Mucosa of descending colon (tissue), 3 donors: ENCODE data around the gene RUNDC3A. TPM values are rescaled to one million over a fixed set of nuclear protein-coding genes. Genes with fewer than 3 reads are reported as not detected.

ENCODE experiments used
- ATAC-seq: fragments of 200-7000 bp; cut with Tn5 transposase; one replicate; pipeline ENCODE4 v1.9.1; 2020; ENCODE audit warnings: mild to moderate bottlenecking, moderate library complexity
- DNase-seq, 3 donors: peaks; one replicate each; pipeline ENCODE4 v3.0.0-alpha.2; 2020
- H3K36me3 ChIP-seq: fragments of 200-600 bp; one replicate; pipeline ENCODE4 v1.8.0; 2021; ENCODE audit warnings: low read depth, mild to moderate bottlenecking
- H3K4me1 ChIP-seq: fragments of 200-600 bp; one replicate; pipeline ENCODE4 v1.8.0; 2021; ENCODE audit warnings: low read depth, mild to moderate bottlenecking
- H3K4me3 ChIP-seq: fragments of 200-600 bp; one replicate; pipeline ENCODE4 v1.8.0; 2021; ENCODE audit warnings: mild to moderate bottlenecking
- H3K9me3 ChIP-seq: fragments of 200-600 bp; one replicate; pipeline ENCODE4 v1.8.0; 2021; ENCODE audit warnings: mild to moderate bottlenecking
- intact Hi-C, 2 donors: fragments of 100-400 bp; cut with DNase I in 1 of 2; cut with micrococcal nuclease in 1 of 2; formaldehyde crosslinking; loops; one replicate each; pipeline versions ENCODE4 v1.11.0 to v1.11.1; 2022; cut with DNase I, micrococcal nuclease
- total RNA-seq, 3 donors: library from RNA; stranded (reverse); fragmentation: NEBNext Ultra II Directional in 2 of 3; extraction: Animal tissue kit (Norgen Biotek cat#: 25700) in 2 of 3; gene quantifications; one replicate each; pipeline versions ENCODE4 v1.2.1 to v1.2.4, GENCODE V29; 2021 to 2023
- TF ChIP-seq, protein P1 (sequence below): fragments of 200-600 bp; IDR thresholded peaks from one replicate; pipeline ENCODE4 v1.8.0; 2022; ENCODE audit warnings: antibody characterized with exemption, mild to moderate bottlenecking
- donor health status: DM: no; HTN: no; CAD: no; lungs with moderate emphysema.
- donor health status: DM: no; HTN: no; CAD: no.
- donor health status: DM: no; HTN: yes; CAD: no.

The RUNDC3A gene
- total RNA-seq, 3 donors from 2014 or later: 0.34 to 3.7 (median 1.4) TPM

DNA sequence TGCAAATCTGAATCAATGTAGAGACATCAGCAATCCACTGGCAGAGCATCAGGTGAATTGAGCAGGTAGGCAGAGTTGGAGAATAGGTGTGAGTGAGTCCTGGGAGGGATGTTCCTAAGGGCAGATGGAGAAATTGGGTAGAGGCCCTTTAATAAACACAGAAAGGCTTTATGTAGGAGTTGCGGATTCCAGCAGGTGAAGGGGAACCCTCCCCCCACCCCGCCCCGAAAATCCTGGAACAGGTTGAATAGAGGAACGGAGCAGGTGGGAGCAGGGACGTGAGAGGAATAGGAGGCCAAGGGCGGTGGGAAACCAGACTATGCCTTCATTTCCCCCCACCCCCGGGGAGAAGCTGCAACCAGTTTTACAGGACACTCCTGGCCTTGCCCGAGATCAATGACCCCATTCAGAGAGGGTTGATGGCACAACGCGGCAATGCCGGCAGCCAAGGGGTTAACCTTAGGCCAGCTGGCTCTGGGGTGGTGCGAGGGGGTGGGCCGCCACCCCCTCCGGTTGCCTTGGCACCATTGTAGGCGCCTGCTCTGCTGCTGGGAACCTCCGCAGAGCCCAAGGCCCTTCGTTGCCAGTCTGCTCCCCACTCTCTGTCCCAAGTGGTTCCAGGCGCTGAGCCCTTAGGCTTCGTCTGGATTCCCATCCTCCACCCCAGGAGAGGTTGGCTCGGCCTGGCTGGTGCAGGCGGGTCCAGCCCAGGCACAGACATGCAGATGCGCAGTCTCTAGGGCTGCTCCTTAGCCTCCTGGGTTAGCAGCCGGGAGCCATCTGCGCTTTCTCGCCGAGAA, 814 bp upstream of the RUNDC3A start:
- TF ChIP-seq, protein P1, sequence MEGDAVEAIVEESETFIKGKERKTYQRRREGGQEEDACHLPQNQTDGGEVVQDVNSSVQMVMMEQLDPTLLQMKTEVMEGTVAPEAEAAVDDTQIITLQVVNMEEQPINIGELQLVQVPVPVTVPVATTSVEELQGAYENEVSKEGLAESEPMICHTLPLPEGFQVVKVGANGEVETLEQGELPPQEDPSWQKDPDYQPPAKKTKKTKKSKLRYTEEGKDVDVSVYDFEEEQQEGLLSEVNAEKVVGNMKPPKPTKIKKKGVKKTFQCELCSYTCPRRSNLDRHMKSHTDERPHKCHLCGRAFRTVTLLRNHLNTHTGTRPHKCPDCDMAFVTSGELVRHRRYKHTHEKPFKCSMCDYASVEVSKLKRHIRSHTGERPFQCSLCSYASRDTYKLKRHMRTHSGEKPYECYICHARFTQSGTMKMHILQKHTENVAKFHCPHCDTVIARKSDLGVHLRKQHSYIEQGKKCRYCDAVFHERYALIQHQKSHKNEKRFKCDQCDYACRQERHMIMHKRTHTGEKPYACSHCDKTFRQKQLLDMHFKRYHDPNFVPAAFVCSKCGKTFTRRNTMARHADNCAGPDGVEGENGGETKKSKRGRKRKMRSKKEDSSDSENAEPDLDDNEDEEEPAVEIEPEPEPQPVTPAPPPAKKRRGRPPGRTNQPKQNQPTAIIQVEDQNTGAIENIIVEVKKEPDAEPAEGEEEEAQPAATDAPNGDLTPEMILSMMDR: no peak
- no peak overlapping the region for H3K4me3 ChIP-seq
- H3K9me3 ChIP-seq: no peaks in the 10 kb centered on the region
- peaks cover 11% of the 10 kb centered on the region for H3K4me1 ChIP-seq
- intact Hi-C loops: no loop called here
- no peaks in the 10 kb centered on the region for H3K36me3 ChIP-seq
- DNase-seq (peak in 1 of 3 donors; percentile 48), ATAC-seq (peak; percentile 59)

GRCh38 chr17:44308865-44309264, 464 bp downstream of the RUNDC3A start:
- H3K36me3 ChIP-seq: no peaks in the 10 kb centered on the region
- peak; percentile 17 for ATAC-seq
- TF ChIP-seq, protein P1: no peak
- no peak overlapping the region for H3K4me3 ChIP-seq
- intact Hi-C loops: no loop called here
- DNase-seq: no peak
- no peaks in the 10 kb centered on the region for H3K9me3 ChIP-seq
- peaks cover 11% of the 10 kb centered on the region for H3K4me1 ChIP-seq

DNA sequence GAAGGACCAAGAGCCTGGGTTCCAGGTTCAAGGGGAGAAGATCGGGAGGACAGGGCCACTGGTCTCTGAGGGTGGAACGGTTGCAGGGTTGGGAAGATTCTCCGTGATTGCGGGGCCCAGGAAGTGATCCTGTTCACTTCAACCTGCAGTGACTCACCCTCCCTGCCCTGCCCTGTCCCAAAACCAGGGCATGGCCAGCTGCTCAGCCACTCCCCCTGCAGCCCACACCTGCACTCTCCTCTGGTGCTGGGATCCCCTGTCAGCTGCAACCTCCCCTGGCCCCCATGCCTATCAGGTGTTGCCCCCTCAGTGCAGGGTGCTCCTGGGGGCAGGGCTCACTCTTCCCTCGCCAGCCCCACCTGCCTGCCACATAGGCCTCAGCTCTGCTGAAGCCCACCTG, 1.1 kb downstream of the RUNDC3A start:
- intact Hi-C loops: no loop called here
- H3K4me1 ChIP-seq: peaks cover 11% of the 10 kb centered on the region
- no peaks in the 10 kb centered on the region for H3K36me3 ChIP-seq
- no peak overlapping the region for H3K4me3 ChIP-seq
- ATAC-seq (peak; percentile 46), DNase-seq (no peak)
- TF ChIP-seq, protein P1: no peak
- no peaks in the 10 kb centered on the region for H3K9me3 ChIP-seq

GRCh38 chr17:44310188-44310587, 1.8 kb downstream of the RUNDC3A start:
- intact Hi-C loops: no loop called here
- no peaks in the 10 kb centered on the region for H3K36me3 ChIP-seq
- DNase-seq: no peak
- H3K4me1 ChIP-seq: peaks cover 11% of the 10 kb centered on the region
- no peaks in the 10 kb centered on the region for H3K9me3 ChIP-seq
- no peak for ATAC-seq
- no peak overlapping the region for H3K4me3 ChIP-seq
- TF ChIP-seq, protein P1: no peak

DNA sequence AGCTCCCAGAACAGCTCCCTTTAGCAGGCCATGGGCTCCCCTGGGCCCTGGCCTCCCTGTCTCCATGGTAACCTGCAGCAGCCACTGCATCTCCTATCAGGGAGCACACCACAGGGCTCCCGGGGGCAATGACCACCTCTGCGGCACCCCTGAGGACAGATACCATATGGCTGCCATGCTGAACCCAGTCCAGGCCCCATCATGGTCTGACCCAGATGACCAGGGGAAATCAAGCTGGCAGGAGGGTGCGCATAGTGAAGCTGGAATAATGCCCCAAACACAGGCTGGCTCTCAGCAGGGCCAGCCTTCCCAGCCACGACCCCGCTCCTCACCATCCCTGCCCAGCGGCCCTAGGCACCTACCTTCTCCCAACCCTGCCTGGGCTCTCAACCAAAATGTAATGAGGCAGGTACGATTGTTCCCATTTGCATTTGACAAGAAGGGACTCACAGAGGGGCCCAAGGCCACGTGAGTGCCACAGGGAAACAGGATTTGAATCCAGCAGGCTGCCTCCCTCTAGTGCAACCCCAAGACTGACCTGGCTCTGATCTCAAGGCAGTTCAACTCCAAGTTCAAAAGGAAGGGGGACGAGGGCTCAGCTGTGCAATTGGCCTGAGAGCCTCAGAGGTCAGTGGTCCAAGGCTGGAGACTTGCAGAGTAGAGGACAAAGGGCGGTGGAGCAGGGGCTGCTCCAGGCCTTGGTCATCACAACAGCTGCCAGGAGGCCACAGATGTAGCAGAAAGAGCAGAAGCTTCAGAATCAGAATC, 2.4 kb downstream of the RUNDC3A start:
- intact Hi-C loops: no loop called here
- ATAC-seq (no peak), DNase-seq (no peak)
- Histone ChIP-seq H3K36me3 (no peaks in the 10 kb centered on the region), H3K4me3 (no peak overlapping the region), H3K4me1 (peaks cover 11% of the 10 kb centered on the region), H3K9me3 (no peaks in the 10 kb centered on the region)
- TF ChIP-seq, protein P1: no peak
